ENCODE data around the gene GALNT9.

Gene GALNT9

DNA sequence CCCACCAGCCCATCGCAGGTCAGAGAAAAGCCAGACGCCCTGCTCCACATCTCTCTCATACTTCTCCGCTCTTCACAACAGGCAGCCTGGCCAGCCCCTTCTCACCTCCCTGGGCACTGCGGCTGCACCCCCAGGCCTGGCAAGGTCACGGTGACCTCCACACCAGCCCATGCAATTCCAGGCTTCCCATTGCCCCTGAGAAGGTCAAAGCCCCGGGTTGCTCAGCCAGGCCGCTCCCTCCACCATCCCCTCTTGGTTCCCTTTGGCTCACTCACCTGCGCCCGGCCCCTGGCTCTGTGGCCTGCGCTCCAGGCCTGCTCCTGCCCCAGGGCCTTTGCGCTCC lies 55.4 kb downstream of the GALNT9 start:
- ATAC-seq (ENCODE audit: insufficient read depth, low read depth) = no peak
- H3K9me3 ChIP-seq (ENCODE audit: insufficient read depth, low read length, severe bottlenecking) = no peaks in the 10 kb centered on the region
- no peak overlapping the region for H2AFZ ChIP-seq (ENCODE audit: low read depth, low read length)
- no peaks in the 10 kb centered on the region for H3K79me2 ChIP-seq (ENCODE audit: insufficient read depth, low read length)
- no peaks in the 10 kb centered on the region for H4K20me1 ChIP-seq (ENCODE audit: insufficient read depth, low read length)
- H3K4me3 ChIP-seq (ENCODE audit: low read depth in 1 of 2, low read length in 2 of 2) = no peak overlapping the region
- no peak for TF ChIP-seq EZH2 (IDR thresholded peaks at IDR 0.05; ENCODE audit: borderline replicate concordance, low read depth, low read length, severe bottlenecking)
- TF ChIP-seq, protein P1, sequence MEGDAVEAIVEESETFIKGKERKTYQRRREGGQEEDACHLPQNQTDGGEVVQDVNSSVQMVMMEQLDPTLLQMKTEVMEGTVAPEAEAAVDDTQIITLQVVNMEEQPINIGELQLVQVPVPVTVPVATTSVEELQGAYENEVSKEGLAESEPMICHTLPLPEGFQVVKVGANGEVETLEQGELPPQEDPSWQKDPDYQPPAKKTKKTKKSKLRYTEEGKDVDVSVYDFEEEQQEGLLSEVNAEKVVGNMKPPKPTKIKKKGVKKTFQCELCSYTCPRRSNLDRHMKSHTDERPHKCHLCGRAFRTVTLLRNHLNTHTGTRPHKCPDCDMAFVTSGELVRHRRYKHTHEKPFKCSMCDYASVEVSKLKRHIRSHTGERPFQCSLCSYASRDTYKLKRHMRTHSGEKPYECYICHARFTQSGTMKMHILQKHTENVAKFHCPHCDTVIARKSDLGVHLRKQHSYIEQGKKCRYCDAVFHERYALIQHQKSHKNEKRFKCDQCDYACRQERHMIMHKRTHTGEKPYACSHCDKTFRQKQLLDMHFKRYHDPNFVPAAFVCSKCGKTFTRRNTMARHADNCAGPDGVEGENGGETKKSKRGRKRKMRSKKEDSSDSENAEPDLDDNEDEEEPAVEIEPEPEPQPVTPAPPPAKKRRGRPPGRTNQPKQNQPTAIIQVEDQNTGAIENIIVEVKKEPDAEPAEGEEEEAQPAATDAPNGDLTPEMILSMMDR (IDR thresholded peaks at IDR 0.05; ENCODE audit: borderline replicate concordance, extremely low read depth, low read length, poor library complexity, severe bottlenecking) = no peak
- no peak overlapping the region for H3K4me2 ChIP-seq (ENCODE audit: insufficient read depth, low read length)
- DNase-seq = no peak
- no peaks in the 10 kb centered on the region for H3K4me1 ChIP-seq (ENCODE audit: insufficient read depth, low read length)
- H3K27me3 ChIP-seq (ENCODE audit: insufficient read depth, low read length, poor library complexity) = no peaks in the 10 kb centered on the region
- H3K9ac ChIP-seq (ENCODE audit: low read depth, low read length) = no peak overlapping the region
- H3K27ac ChIP-seq (ENCODE audit: low read length) = no peak overlapping the region
- no peaks in the 10 kb centered on the region for H3K36me3 ChIP-seq (ENCODE audit: insufficient read depth, low read length)

DNA sequence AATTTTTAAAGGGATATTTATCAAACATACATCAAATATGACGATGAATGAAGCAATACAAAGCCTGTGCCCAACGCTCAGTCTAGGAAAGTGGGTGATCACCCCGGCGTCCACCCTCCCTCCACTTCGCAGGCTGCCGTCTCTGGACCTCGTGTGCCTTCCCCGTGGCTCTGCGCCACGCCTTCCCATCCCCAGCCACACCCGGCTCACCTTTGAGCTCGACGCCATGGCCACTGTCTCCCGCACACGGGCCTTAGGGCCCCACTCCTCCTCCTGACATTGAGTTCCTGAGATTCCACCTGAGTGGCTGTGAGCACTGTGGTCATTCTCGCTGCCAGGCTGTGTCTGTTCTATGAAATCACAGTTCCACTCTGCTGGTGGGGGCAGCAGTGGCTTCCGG lies 56.7 kb downstream of the GALNT9 start:
- ATAC-seq (ENCODE audit: insufficient read depth, low read depth) (no peak), DNase-seq (no peak)
- TF ChIP-seq, protein P1 (IDR thresholded peaks at IDR 0.05; ENCODE audit: borderline replicate concordance, extremely low read depth, low read length, poor library complexity, severe bottlenecking) = no peak
- TF ChIP-seq EZH2 (IDR thresholded peaks at IDR 0.05; ENCODE audit: borderline replicate concordance, low read depth, low read length, severe bottlenecking) = no peak
- H4K20me1 ChIP-seq (ENCODE audit: insufficient read depth, low read length) = no peaks in the 10 kb centered on the region
- H3K4me1 ChIP-seq (ENCODE audit: insufficient read depth, low read length) = no peaks in the 10 kb centered on the region
- no peaks in the 10 kb centered on the region for H3K27me3 ChIP-seq (ENCODE audit: insufficient read depth, low read length, poor library complexity)
- H2AFZ ChIP-seq (ENCODE audit: low read depth, low read length) = no peak overlapping the region
- H3K79me2 ChIP-seq (ENCODE audit: insufficient read depth, low read length) = no peaks in the 10 kb centered on the region
- no peaks in the 10 kb centered on the region for H3K36me3 ChIP-seq (ENCODE audit: insufficient read depth, low read length)
- H3K27ac ChIP-seq (ENCODE audit: low read length) = no peak overlapping the region
- no peak overlapping the region for H3K9ac ChIP-seq (ENCODE audit: low read depth, low read length)
- H3K9me3 ChIP-seq (ENCODE audit: insufficient read depth, low read length, severe bottlenecking) = no peaks in the 10 kb centered on the region
- no peak overlapping the region for H3K4me2 ChIP-seq (ENCODE audit: insufficient read depth, low read length)
- H3K4me3 ChIP-seq (ENCODE audit: low read depth in 1 of 2, low read length in 2 of 2) = no peak overlapping the region

DNA sequence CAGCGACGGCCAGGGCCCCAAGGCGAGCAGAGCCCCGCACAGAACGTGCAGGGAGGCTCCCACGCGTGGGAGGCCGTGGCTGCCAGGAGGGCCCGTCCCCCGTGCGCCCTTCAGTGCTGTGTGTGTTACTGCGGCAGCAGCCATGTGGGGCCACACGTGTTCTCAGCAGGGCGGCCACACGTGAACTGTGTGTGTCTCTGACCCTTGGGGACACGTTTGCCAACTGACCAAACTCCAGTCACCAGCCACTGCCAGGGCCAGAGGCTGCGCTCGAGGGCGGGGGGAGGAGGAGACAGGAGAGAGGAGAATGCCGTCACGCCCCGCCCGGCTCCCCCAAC lies 57.7 kb downstream of the GALNT9 start:
- TF ChIP-seq EZH2 (IDR thresholded peaks at IDR 0.05; ENCODE audit: borderline replicate concordance, low read depth, low read length, severe bottlenecking) = no peak
- TF ChIP-seq, protein P1 (IDR thresholded peaks at IDR 0.05; ENCODE audit: borderline replicate concordance, extremely low read depth, low read length, poor library complexity, severe bottlenecking) = no peak
- no peak overlapping the region for H3K27ac ChIP-seq (ENCODE audit: low read length)
- H3K36me3 ChIP-seq (ENCODE audit: insufficient read depth, low read length) = no peaks in the 10 kb centered on the region
- H3K4me2 ChIP-seq (ENCODE audit: insufficient read depth, low read length) = no peak overlapping the region
- H3K9ac ChIP-seq (ENCODE audit: low read depth, low read length) = no peak overlapping the region
- H3K9me3 ChIP-seq (ENCODE audit: insufficient read depth, low read length, severe bottlenecking) = no peaks in the 10 kb centered on the region
- H4K20me1 ChIP-seq (ENCODE audit: insufficient read depth, low read length) = no peaks in the 10 kb centered on the region
- DNase-seq (no peak), ATAC-seq (ENCODE audit: insufficient read depth, low read depth) (no peak)
- H2AFZ ChIP-seq (ENCODE audit: low read depth, low read length) = no peak overlapping the region
- no peaks in the 10 kb centered on the region for H3K27me3 ChIP-seq (ENCODE audit: insufficient read depth, low read length, poor library complexity)
- no peaks in the 10 kb centered on the region for H3K4me1 ChIP-seq (ENCODE audit: insufficient read depth, low read length)
- H3K4me3 ChIP-seq (ENCODE audit: low read depth in 1 of 2, low read length in 2 of 2) = no peak overlapping the region
- H3K79me2 ChIP-seq (ENCODE audit: insufficient read depth, low read length) = no peaks in the 10 kb centered on the region

All from DND-41 (cell line).